OCI-M1 (cell line): ENCODE results near the gene CLEC2D.

Experiments used
- DNase-seq: peaks from one replicate; lab custom pipeline; 2025; lab: John Stamatoyannopoulos, UW

The CLEC2D gene

GRCh38 chr12:9669534-9669933 is at the start of gene CLEC2D:
TSS of gene CLEC2D (plus strand) at chr12:9669713. CDS start at chr12:9669735, 22 bp downstream.
- DNase-seq: no peak

GRCh38 chr12:9625019-9625418 is 44.5 kb upstream of the CLEC2D start:
- no peak for DNase-seq

DNA sequence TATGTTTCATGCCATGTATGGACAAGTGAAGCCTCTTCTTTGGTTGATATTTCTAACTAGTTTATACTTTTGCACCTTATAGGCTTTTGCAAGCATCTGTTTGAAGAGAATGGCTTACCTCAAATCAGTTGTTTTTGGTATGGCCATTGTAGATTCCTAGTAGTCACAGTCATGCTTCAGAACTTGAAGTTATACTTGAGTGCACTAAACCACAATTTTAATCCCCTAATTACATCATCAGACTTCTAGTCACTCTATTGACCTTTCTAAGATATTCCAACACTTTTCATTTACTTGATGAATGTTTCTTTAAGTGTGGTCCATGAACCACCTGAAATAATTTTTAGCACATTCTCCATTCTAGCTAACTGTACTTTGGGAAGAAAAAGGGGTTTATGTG is 43.2 kb upstream of the CLEC2D start:
- DNase-seq: no peak

GRCh38 chr12:9626821-9627220 is 42.7 kb upstream of the CLEC2D start:
- no peak for DNase-seq

- no peak for DNase-seq
Observed at GRCh38 chr12:9632766-9633165, 36.7 kb upstream of the CLEC2D start.

DNA sequence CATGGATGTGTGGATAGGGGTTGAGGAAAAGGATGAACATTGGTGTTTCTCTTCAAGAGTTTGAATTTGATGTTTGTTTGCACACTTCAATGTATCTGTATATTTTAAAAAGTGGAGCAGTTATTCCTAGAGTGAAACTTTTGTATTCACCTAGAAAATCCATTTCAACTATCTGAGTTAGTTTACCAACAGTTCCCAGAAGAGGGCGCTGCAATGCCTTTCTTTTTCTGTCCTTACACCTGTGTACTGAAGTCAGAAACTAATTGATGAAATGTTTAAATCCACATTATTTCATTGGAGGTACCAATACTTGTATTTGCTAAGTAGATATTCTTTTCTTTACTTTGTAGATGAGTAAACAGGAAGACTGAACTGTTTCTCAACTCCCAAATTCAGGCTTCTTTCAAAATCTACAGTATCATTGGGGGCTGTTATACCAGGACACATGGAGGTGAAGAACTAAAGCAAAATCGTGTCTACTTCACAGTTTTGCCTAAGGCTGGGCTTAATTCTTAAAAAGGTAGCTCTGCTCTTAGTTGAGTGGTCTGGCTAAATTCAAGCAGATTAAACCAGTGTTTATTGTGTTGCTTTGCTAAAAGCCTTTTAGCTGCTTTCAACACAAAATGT is 35.2 kb upstream of the CLEC2D start:
- DNase-seq: peak; percentile 86

DNA sequence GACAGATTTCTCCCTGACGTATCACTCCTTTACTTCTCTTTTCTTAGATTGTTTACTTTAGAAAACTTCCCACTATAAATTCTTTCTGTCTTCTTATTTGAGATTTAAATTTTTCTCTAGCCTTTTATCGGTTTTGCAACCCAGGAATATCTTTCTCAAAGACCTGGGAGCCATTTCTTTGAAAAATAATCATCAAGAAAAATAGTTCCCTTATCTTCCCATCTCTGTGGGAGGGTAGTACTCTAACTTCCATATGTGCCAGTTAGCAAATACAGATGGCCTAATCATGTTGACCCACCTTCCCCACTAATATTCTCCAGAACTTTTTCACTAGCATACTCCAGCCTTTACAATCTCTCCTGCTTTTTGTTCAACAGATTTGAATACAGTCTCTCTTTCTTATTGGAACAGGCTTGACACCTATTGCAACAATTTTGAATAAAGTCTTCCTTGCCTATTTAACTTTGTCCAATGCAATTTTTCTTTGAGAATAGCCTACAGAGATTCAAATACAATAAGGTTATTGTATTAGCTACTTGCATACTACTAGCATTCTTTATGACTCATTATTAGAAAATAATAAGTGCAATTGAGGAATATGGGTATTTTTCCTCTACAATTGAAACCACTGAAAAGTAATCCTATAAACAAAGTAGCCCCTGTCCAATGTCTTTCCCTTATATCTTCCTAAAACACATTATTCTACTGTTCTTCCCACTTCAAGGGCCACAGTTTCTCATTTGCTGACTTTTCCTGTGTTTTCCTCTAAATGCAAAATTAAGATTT is 34.4 kb upstream of the CLEC2D start:
- DNase-seq: no peak

- DNase-seq: peak; percentile 14
Observed at GRCh38 chr12:9636150-9636850, 33.2 kb upstream of the CLEC2D start.

GRCh38 chr12:9636851-9637206 is 32.7 kb upstream of the CLEC2D start:
- no peak for DNase-seq

DNA sequence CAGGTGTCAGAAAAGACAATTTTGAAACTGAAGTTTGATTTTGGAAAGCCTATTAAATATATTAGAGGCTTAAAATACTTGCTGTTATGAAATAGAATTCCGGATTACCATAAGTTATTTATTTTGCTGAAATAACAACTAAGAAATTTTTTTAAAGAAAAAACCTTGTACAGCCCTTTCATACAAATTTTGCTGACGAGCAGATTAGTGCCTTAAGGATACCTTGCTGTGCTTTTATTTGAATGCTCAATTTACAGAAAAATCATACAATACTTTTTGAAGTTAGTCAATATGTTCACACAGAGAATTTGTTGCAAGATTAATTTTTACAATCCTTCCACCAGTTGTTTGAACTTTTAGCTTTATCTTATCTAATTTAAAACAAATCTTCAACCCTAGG is 29.5 kb upstream of the CLEC2D start:
- no peak for DNase-seq

DNA sequence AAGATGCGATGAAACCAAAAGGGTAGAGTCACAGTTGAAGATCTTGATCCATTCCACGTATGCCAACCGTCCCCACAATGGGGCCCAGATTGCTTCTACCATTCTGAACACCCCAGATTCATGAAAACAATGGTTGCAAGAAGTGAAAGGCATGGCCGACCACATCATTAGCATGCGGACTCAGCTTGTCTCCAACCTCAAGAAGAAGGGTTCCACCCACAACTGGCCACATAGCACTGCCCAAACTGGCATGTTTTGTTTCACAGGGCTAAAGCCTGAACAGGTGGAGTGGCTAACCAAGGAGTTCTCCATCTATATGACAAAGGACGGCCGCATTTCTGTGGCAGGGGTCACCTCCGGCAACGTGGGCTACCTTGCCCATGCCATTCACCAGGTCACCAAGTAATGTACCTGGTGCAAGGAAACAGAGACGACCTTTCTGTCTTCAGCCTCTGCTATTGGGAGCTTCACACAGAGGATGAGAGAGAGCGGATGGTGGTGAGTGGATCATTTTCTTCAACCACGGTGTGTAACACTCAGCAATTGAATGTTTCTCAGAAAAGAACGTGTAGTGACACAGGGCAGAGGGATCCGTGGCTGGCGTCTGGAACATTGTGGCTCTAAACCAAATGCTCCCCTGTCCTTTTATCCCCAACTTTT is 26.8 kb upstream of the CLEC2D start:
- no peak for DNase-seq

DNA sequence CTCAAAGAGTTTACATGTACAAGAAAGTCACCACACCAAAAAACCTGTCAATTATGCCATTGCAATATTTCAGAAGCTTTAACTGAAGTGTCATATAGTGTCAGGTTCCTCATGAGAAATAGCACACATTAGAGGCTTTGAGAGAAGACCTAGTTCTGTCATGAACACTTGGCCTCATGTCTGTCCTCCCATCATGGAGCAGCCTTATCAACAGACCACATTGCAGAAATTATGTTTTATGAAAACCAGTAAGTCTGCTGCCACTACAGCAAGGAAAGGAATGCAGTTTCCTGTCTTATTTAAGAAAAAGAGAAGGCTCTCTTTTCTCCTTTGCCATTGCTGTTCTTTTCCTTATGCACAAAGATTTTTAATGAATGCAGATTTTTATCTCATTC is 26.2 kb upstream of the CLEC2D start:
- DNase-seq: peak; percentile 23

DNA sequence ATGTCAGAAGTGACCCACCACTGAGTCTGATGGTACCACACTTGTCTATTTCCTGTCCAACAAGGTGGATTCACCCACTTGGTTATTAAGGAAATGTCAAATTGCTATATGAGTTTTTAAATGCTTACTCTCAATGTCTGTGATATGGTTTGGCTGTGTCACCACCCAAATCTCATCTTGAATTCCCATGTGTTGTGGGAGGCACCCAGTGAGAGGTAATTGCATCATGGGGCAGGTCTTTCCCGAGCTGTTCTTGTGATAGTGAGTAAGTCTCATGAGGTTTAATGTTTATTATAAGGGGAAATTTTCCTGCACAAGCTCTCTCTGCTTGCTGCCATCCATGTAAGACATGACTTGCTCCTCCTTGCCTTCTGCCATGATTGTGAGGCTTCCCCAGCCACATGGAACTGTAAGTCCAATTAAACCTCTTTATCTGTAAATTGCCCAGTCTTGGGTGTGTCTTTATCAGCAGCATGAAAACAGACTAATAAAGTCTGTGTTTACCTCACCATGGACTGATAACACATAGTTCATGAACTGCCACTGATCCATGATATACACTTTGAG is 24.4 kb upstream of the CLEC2D start:
- peak; percentile 52 for DNase-seq

DNA sequence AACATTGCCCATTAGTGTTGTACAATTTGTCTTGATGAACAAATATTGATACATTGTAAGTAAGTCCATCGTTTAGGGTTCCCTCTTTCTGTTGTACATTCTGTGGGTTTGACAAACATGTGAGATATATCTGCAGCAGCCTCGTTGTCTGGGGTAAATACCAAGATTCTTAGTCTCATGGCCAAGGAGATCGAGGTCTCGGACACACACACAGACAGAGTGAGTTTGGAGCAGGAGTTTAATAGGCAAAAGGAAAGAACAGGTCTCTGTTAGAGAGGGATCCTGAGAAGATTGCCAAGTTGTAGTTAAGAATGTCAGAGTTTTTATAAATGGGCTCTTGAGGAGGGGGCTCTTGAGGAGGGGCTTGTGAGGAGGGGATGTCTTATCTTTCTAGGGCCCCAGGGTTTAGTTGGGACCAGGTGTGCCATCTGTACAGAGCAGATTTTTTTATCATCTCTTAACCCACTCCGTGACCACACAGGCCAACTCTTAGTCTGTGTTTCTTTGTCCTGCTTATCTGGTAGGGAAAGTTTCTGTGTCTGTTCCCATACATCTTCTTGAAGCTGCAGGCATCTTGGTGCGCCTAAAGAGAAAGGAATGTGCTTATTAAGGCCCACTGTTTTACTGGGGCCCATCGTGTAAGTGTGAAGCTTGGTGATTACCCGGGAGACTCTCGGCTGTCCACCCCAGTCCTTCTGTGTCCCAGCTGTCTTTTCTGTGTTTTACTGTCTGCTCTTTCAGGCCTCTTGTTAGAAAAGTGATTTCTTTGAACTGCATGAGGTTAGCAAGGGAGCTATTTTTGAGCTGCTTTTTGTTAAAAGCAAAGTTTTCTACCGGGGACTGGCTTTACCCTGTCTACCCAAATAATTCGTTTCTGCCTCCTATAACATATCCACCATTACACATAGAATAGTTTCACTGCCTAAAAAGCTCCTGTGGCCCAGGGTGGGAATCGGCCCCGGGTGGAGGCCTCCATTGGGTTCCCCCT is 22.4 kb upstream of the CLEC2D start:
- DNase-seq: peak; percentile 77

DNA sequence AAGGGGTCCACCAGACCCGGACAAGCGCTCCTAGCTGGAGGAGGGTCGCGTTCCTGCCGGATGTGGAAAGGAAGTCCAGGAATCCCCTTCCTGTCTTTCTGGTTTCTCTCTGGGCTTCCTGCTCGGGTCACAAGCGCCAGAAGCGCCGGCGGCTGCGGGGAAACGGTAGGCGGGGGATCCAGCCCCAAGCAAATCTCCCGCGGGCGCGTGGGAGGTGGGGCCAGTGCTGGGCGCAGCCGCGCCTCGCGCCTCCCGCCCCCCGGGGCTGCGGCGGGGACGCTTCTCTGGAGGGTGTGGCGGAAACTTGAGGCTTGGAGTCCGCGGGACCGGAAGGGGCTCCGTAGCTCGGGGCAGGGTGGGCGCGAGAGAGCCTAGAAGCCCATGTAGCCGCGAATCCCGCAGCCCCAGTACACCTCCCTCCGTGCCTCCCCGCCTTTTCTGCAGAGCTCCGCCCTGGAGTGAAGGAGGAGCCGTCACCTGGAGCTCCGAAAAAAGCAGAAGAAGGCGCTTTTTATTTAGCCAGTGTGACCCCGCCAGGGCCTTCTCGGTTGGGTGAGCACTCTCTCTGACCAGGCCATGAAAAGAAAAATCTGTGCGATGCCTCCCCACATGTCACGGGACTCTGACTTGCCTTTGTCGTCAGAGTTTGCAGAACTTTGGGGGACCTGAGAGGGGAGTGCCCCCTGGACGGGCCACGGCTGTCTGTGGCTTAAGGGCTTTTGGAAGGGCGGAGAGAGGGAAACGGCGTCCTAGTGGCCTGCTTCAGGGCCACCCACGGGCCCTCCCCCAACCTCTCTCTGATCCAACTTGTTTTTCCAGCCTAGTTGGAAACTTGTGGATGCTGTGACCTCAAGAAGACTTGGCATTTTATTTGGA is 21.4 kb upstream of the CLEC2D start:
- peak; percentile 95 for DNase-seq

DNA sequence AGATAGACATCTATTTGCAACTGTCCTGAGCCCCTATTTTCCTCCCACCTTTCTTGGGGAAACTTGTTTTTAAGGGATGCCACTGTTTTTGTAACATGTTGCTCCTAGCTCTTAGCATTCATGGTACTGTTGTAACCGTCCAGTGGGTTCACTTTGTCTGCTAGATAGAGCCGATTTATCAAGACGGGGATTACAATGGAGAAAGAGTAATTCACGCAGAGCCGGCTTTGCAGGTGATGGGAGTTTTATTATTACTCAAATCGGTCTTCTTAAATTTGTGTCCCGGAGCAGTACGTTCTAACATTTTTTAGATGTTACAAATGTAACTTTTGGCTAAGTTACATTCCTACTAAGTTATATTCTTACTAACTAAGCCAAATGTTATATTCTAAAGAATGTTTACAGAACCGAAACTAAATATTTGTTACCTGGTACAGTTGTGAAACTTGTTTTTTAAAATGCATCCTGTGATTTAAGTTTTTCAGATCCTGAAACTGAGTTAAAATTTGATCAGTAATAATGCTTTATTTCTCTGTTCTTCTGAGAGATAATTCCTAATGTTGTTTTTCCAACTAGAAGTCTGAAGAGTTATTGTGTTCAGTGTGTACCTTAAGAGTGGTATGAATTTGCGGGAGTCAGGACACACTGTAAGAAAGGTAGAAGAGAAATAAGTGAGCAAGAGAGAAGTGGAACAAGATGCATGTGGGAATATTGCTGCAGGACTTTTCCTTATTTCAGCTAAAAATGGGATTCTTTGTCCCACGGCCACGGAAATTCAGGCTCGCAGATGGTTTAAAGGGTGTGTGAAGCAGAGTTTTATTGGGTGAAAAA is 20.6 kb upstream of the CLEC2D start:
- peak; percentile 81 for DNase-seq

GRCh38 chr12:9649532-9649940 is 20.0 kb upstream of the CLEC2D start:
- DNase-seq: peak; percentile 57

- DNase-seq: peak; percentile 57
Observed at GRCh38 chr12:9650151-9650576, 19.3 kb upstream of the CLEC2D start.

DNA sequence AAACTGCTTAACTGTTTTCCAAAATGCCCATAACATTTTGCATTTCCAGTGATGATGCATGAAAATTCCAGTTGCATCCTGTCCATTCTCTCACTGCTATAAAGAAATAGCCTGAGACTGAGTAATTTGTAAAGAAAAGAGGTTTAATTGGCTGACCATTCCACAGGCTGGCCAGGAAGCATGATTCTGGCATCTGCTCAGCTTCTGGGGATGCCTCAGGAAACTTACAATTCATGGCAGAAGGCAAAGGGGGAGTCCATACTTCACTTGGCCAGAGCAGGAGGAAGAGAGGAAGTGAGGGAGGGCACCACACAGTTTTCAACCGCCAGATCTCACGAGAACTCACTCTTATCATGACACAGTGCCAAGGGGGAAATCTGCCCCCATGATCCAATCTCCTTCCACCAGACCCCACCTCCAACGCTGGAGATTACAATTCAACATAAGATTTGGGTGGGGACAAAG is 18.2 kb upstream of the CLEC2D start:
- peak; percentile 88 for DNase-seq
